Inferior parietal cortex (tissue), 1 donor: ENCODE measurements around the gene ST3GAL3.

Source experiments
- DNase-seq: peaks from one replicate; pipeline ENCODE4 v3.0.0-alpha.2; 2016; ENCODE audit errors: extremely low spot score

The ST3GAL3 gene

GRCh38 chr1:43938892-43939587 is 231.7 kb downstream of the ST3GAL3 start:
- DNase-seq, result no peak

- no peak for DNase-seq
Observed at GRCh38 chr1:43942411-43942810, 235.1 kb downstream of the ST3GAL3 start.

GRCh38 chr1:43944860-43945259 is 237.5 kb downstream of the ST3GAL3 start:
- no peak for DNase-seq

- no peak for DNase-seq
Observed at GRCh38 chr1:43945674-43946235, 238.4 kb downstream of the ST3GAL3 start.

GRCh38 chr1:43946236-43947060 is 239.1 kb downstream of the ST3GAL3 start, which contains the start of gene IPO13:
Gene IPO13, plus strand, starts transcription at chr1:43946950. Its CDS starts 651 bp downstream, at chr1:43947601.
- peak; percentile 96 for DNase-seq

- no peak for DNase-seq
Observed at GRCh38 chr1:43947061-43947873, 239.9 kb downstream of the ST3GAL3 start.

GRCh38 chr1:43947874-43948437 is 240.6 kb downstream of the ST3GAL3 start:
- no peak for DNase-seq

- no peak for DNase-seq
Observed at GRCh38 chr1:43949678-43950077, 242.3 kb downstream of the ST3GAL3 start.

GRCh38 chr1:43951021-43951985 is 244.0 kb downstream of the ST3GAL3 start:
- no peak for DNase-seq

GRCh38 chr1:43952731-43953346 is 245.5 kb downstream of the ST3GAL3 start:
- no peak for DNase-seq

GRCh38 chr1:43953361-43953760 is 246.0 kb downstream of the ST3GAL3 start:
- no peak for DNase-seq

- DNase-seq, result peak; percentile 76
Observed at GRCh38 chr1:43954036-43954435, 246.7 kb downstream of the ST3GAL3 start.

GRCh38 chr1:43956234-43956633 is 248.9 kb downstream of the ST3GAL3 start:
- DNase-seq, result no peak

GRCh38 chr1:43957407-43958040 is 250.2 kb downstream of the ST3GAL3 start:
- no peak for DNase-seq

GRCh38 chr1:43958351-43959255 is 251.3 kb downstream of the ST3GAL3 start:
- DNase-seq, result no peak

GRCh38 chr1:43960798-43961197 is 253.5 kb downstream of the ST3GAL3 start:
- no peak for DNase-seq

GRCh38 chr1:43961692-43962091 is 254.4 kb downstream of the ST3GAL3 start:
- no peak for DNase-seq

GRCh38 chr1:43962324-43962723 is 255.0 kb downstream of the ST3GAL3 start:
- peak; percentile 69 for DNase-seq
